Left hindlimb (tissue), 1 donor: ENCODE results near the gene RNF103.
A peak's percentile ranks its signal among the peaks of the same experiment; 100 is the strongest.
"Not testable (repeated sequence)": the region's sequence is repeated elsewhere in the genome, so short reads cannot be mapped to it uniquely, and the experiment has no call there.

Experiments used
- DNase-seq: peaks from one replicate; pipeline ENCODE4 v3.0.0-alpha.2; 2018

Gene RNF103

DNA sequence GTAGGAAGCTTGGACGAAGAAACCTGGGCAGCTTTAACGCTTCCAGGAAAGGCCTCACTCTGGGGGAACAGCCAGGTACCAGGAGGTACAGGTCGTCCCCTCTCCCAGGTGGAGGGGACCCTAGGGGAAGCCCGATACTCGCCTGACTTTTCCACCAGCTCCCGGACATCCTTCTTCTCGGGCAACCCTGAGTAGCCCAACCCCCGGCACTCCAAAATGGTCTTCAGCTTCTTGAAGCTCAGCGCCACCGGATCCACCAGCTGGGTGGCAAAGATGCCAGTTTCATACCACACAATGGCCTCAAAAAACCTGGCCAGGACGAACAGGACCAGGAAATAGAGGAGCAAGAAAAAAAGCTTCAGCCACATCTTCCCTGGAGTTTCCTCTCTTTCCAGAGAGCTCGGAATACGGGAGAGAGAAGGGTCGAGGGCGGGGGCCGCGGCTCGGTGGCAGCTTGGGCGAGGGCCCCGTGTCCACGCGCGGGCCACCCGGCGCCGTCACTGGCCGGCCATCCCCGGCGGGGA, 1.1 kb downstream of the RNF103 start:
- DNase-seq = peak; percentile 47

DNA sequence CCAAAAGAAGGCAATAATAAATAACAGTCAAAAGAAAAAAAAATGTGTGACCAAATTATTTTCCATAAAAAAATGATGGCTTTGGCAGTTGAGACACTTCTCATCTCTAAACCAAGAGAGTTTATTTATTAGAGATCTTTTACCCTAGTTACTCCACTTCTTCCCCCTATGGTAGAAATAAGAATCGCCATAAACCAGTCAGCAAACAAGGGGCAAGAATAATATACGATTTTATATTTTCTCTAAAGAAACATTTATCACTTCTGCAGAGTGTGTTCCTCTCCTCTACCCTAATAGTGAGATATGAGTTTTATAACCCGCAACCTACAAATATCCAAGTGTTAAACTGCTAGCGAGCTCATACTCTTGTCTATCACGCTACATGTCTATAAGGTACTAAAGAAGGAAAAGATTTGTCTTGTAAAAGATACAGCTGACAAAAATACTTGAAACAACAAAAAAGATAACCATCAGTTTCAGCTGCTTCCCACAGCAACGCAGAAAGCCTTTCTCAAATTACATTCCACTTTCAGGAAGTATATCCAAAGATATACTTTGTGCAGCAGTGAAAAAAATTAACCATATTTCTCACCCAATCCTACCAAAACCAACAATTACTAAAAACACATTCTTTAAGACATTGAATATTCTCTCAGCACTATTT, 2.3 kb downstream of the RNF103 start:
- no peak for DNase-seq

DNA sequence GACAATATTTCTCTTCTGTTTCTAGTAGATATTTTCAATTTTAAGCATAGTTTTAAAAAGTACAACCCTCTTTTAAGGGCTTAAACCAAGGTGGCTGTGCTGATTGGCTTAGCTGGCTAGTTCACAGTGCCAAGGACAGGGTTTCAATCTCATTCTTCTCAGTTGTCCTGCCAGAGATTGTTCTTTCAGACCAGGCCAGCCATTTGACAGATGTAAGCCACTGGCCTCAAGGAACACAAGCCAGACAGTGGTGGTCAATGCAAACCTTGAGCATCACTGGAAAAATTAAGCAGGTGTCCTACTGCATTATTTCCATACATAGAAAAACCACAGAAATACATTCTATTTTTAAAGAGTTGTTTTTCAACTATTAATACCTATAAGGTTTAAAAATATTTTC, 5.9 kb downstream of the RNF103 start:
- no peak for DNase-seq

DNA sequence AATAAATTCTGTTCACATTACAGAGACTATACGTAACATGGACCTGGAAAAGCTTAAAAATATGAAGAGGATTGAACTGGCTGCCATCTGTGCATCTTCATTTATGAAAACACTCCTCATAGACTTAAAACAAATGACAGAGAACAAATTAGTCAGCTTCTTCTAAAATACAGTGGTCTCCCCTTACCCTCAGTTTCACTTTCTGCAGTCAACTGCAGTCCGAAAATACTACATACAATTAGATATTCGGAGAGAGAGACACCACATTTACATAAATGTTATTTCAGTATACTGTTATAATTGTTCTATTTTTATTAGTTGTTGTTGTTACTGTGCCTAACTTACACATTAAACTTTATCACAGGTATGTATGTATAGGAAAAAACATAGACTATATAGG, 6.5 kb downstream of the RNF103 start:
- DNase-seq = no peak

DNA sequence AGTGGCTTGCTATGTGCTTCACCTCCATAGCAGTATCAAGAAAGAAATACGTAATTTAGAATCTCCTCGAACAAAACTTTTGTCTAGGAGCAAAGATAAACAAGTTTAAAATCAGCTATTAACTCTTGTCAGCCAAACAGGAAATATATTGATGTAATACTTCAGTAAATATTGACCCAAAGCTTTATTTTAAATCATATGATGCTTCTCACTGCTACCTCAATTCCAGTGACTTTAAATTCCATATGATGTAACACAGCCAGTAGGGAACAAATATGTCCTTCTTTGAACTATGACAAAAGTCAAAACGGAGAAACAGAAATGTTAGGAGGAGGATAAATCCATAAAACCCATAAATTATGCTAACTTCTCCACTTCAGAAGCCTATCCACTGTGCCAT, 7.2 kb downstream of the RNF103 start:
- DNase-seq = no peak

DNA sequence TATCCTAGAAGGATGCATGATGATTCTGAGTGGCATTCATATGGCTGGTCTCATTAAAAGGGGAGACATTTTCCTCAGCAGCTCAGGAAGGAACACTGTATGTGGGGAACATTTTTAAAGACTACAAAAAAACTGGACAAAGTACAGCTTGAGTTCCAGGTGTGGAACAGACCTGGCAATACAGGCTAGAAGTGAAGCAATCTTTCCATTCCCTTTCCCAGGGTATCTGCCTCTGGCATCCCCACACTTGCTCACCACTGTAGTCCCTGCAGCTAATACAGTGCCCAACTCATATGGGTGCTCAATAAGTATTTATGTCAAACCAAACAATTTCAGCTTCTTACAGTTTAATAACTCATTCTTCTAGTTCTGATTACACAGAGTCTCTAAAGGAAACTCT, 8.1 kb downstream of the RNF103 start:
- DNase-seq = no peak

DNA sequence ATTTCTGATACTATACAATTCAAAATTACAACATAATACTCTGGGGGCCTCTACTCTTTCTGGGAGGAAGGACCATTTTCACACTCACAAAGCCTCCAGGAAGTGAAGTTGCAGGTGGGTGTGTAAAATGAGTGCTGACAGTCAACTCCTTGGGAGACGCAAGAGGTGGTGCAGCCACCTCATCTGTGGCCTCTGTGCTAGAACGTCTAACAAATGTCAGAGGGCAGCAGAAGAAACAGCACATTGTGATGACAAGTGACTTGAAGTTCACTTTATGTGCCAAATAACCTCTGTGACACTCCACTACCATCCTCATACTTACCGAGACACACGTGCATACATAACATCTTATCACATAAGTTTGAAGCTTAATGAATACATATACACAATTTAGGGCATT, 10.2 kb downstream of the RNF103 start:
- DNase-seq = no peak

DNA sequence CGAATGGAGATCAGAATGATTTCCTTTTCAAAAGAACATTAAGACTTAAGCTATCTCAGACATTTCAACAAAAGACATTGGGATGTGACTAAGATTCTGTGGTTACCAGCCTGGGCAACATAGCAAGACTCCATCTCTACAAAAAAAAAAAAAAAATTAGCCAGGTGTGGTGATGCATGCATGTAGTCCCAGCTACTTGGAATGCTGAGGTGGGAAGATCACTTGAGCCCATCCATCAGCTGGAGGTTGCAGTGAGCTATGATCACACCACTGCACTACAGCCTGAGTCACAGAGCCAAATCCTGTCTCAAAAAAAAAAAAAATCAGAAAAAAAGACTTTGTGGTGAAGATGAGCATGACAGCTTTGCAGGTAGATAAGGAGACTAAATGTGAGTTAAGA, 12.8 kb downstream of the RNF103 start:
- DNase-seq = no peak

DNA sequence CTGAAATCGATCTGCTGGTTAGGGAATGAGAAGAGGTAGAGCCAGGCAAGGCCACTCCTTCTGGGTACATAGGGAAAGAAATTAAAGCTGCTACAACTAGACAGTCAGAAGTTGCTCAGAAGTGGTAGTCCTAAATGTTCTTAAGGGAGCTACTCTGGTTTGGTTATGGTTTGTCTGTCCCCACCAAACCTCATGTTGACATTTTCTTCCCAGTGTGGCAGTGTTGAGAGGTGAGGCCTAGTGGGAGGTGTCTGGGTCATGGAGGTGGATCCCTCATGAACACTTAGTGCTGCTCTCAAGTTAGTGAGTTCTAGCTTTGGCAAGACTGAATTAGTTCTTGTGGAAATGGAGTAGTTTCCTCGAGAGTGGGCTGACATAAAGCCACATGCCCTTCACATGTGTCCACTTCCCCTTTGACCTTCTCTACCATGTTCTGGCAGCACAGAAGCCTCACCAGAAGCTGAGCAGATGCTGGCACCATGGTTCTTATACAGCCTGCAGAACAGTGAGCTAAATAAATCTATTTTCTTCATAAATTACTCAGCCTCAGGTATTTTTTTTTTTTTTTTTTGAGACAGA, 14.7 kb downstream of the RNF103 start:
- DNase-seq = no peak

DNA sequence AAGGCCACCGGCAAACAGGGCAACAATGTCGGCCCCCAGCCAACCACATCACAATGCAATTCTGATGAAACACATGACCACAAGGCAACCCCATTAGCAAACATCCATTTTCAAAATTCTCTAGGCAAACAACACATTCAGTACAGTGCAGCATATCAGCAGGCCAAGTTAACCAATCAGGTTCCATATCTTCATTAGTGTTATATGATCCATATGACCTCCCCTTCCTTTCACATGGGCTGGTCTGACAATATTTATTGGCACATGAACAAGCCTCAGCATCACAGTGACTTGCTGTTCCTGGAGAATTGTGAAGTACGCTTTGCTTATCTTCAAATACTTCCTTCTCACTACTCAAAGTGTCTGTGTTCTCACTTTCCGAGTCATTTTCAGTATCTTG, 19.8 kb downstream of the RNF103 start:
- no peak for DNase-seq

DNA sequence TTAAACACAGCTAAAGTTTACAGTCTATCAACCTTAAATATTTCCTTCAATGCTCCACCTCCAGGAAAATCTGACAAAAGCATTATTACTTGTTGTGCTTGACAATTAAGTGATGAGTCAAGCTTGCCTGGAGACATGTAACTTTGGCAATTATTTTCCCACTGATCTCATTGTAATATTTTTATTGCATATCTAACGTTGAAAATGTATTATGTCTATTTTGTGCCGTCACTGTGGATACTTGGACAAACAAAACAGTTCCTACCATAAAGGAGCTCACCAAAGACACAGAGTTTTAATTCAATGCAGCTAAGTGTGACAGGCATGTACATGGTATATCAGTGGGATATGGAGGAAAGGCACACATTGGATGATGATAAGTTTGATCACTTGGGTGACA, 24.7 kb downstream of the RNF103 start:
- DNase-seq = no peak

DNA sequence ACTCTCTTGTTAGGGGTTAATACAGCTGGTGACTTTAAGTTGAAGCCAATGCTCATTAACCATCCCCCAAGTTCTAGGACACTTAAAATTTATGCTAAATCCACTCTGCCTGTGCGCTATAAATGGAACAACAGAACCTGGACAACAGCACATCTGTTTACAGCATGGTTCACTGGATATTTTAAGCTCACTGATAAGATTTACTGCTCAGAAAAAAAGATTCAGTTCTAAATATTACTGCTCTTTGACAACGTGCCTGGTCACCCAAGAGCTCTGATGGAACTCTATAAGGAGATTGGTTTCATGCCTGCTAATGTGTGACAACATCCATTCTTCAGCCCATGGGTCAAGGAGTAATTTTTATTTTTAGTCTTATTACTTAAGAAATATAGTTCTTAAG, 27.5 kb downstream of the RNF103 start:
- no peak for DNase-seq

DNA sequence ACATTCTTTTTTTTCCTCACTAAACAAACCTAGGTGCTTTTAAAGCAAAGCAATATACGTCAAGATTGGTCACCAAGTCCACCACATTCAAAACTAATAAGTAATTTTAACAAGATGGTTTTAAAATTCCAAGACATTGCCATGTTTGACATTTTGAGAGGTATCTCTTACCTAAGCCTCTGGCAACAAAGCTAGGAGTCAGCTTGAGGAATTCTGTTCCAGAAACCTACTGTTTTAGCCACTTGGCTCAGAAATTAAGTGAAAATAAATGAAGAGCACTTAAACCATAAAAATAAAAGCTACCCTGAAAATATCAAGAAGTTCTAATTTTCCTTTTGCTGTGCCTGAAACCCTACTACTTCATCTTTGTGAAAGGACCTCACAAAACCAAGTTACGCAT, 30.4 kb downstream of the RNF103 start:
- DNase-seq = no peak

DNA sequence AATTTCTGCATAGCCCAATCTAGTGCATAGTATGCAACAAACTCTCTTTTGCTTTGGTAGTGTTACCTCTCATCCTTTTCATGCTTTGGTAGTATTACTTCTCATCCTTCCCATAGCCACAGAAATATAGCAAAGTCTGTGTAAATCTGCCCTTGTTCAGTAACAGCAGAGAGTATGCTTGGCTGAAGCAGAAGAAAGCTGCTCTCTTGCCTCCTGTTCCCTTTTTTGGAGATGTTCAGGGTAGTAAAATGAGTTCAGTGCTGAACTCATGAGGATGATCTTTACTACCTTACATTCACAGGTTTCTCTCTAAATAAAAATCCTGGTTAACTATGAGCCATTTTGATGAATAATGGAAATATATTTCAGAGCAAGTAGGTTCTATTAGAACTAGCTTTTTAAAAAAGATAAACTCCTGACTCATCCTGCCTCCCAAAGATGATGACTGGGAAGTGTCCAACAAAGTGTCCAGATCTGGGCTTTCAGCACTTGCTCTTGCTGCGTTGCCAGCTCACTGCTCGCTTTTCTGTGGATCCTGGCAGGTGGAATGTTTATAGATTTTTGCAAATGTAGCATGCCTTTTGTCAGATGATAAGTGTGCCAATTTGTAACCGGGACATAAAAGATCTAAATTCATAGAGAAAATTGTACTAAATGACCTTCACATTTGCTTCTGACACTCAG, 31.0 kb downstream of the RNF103 start:
- no peak for DNase-seq

DNA sequence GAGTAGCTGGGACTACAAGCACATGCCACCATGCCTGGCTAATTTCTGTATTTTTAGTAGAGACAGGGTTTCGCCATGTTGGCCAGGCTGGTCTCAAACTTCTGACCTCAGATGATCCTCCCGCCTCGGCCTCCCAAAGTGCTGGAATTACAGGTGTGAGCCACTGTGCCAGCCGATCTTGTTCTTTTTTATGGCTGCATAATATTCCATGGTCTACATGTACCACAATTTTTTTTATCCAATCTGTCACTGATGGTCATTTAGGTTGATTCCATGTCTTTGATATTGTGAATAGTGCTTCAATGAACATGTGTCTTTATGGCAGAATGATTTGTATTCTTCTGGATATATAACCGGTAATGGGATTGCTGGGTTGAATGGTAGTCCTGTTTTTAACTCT, 34.0 kb downstream of the RNF103 start:
- not testable (repeated sequence) for DNase-seq

DNA sequence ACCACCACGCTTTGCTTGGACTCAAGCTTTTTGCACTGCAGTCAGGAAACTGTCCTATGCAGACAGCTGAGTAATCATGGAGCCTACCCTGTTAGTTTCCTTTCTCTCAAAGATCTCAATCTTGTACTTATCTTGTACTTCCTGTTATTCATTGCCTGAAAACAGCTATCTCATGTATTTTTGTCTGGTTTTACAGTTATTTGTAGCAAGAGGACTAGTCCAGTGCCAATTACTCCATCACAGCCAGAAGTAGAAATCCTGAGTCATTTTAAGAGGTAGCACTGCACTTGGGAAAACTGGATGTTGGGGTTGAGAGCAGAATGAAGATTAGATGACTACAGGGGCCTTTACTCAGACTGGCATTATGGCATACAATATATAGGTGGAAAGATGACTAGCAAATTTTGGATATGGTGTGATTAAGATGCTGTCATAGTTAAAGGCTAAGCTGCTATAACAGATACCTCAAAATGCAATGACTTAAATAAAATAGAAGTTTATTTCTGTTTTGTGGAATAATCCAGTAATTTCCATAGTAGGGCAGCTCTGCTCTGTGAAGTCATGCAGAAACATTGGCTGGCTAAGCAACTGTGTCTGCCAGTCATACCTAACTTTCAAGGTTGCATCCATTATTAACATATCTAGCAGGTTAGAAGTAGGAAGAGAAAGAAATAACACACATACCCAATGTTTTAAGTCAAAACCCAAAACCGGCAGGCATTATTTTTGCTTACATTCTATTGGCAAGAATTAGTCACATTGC, 39.3 kb downstream of the RNF103 start:
- DNase-seq = no peak

DNA sequence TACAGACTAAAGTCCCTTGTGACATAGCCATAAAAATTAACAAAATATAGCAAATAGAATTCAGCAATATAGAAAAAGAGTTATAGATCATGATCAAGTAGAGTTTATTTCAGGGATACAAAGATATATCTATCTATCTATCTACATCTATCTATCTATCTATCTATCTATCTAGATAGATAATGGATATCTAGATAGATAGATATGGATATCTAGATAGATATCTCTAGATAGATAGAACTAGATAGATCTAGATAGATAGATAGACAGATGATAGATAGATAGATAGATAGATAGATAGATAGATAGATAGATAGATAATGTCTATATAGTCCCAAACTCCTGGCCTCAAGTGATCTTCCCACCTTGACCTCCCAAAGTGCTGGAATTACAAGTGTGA, 43.1 kb downstream of the RNF103 start:
- DNase-seq = no peak

DNA sequence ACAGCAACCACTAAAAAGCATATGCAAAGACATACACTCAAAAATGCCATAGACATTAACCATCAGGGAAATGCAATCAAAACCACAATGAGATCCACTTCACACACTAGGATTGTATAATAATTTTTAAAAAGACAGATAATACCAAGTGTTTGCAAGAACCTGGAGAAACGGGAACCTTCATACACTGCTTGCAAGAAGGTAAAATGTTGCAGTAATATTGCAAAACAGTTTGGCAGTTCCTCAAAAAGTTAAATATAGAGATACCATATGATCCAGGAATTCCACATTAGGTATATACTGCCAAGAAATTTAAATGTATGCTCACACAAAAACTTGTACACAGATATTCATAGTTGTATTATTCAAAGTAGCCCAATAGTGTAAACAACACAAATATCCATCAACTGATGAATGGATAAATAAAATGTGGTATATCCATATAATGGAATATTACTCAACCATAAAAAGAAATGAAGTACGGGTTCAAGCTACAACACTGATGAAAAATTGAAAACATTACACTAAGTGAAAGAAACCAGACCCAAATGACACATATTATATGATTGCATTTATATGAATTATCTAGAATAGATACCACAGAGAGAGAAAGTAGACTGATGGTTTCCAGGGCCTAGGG, 45.7 kb downstream of the RNF103 start:
- no peak for DNase-seq

DNA sequence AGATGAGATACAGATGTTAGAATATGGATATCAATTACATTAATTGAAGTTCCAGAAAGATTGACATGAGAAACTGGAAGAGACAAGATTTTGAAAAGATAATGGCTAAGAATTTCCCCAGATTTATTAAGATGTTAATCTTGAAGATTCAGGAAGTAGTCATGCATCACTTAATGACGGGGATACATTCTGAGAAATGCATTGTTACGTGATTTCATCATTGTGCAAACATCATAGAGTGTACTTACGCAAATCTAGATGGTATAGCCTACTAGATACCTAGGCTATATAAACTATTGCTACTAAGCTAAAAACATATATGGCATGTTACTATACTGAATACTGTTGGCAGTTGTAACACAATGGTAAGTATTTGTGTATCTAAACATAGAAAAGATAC, 53.6 kb downstream of the RNF103 start:
- no peak for DNase-seq

DNA sequence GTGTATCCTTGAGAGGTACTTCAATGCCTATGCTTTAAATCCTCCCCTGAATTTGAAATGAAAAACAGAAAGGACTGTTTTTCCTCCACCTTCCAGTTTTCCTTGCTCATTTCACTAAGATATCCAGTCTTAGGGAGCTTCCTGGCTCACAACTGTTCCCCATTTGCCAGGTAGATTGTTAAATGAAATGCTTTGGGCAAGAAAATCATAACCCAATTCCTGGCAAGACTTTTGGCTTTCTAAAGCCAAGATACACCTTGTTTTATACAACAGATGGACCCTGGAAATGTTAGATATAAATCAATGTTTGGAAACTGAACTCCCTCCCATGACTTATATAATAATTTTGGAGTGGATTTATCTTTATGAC, 56.9 kb downstream of the RNF103 start:
- DNase-seq = no peak

DNA sequence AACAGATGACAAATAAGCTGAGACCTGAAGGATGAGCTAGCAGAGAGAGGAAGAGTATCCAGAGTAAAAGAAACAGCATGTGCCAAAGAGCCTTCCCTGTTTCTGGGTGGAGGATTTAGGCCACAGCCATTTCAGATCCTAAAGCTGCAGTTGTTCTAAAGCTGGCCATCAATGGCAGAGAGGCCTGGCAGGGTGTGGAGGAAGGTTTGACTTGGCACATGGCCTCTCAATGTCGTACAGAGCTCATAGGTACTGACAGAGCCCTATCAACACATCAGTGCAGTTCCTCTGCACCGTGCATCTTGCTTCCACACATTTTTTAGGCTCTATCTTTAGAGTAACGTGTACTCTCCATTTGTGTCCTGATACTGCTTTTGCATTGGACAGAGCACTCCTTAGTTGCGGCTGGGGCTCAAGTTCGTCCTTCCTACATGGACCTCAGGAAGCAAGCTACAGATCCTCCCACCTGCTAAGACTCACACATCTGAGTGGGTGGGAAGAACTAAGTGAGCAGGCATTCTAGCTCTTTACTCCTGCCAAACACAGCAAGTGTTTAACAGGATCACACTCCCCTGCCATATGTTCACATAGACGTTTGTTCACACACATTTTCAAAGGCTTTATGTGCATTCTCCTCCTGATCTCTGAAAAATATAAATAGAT, 57.4 kb downstream of the RNF103 start:
- no peak for DNase-seq

DNA sequence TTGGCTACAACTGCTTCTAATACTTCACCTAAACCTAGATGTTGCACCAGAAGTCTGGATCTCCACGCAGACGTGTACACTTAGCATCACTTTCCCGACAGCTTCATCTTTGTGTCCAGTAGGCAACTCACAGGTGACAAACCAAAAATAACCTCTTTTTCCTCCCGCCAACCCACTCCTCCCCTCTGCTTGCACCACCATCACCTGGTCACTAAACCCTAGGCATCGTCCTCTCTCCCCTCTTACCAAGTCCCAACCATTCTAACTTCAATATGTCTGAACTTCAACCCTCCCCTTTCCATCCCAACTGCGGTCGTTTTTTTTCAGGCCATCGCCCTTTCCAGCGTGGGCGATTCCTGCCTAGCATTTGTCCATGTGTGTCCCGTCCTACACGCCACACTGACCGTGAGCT, 60.0 kb downstream of the RNF103 start:
- no peak for DNase-seq
